ENCODE measurements around the gene GTPBP4.
A peak's percentile ranks its signal among the peaks of the same experiment; 100 is the strongest.
"Not testable (repeated sequence)": the region's sequence is repeated elsewhere in the genome, so short reads cannot be mapped to it uniquely, and the experiment has no call there.

GTPBP4 gene

DNA sequence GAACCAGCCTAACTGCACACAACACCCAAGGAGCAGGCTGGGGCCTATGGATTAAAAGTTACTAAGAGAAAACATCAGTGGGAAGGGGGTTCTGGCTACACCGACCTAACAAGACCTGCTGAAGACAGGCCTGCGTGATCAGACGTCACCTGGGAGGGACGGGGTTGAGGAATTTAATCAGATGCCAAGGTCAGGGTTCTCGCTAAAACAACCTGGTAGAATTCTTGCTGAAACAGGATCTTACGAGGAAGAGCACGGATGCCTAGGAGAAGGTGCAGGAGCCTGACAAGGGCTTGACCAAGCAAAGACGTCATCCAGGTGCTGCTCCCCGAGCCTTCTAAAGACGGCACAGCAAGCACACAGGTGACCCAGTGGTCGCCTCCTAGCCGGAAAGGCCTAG is 35.9 kb downstream of the GTPBP4 start:
- DNase-seq (ENCODE audit: low read depth in 2 of 2) = no peak

DNA sequence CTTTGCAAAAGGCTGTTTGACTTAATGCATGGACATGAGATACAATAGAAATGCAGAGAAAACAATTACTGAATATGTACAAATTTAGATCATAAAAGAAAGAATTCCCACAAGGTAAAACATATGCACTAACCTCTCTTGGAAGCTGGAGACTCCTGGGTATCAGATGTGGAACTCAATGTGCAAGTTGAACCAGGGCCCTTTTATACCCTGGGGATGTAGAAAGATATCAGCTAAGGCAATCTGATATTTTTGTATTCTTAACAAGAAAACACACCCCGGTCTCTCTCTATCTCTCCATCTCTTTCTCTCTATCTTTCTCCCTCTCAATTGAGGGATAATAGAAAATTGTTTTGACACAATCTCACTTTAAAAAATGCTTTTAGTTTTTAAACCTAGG is 37.4 kb downstream of the GTPBP4 start, which contains the start of gene IDI2:
IDI2 (minus strand) TSS at position 177 of the 400 bp plus-strand sequence. CDS start 1,136 bp downstream, outside the sequence.
- no peak for DNase-seq (ENCODE audit: low read depth in 2 of 2)

DNA sequence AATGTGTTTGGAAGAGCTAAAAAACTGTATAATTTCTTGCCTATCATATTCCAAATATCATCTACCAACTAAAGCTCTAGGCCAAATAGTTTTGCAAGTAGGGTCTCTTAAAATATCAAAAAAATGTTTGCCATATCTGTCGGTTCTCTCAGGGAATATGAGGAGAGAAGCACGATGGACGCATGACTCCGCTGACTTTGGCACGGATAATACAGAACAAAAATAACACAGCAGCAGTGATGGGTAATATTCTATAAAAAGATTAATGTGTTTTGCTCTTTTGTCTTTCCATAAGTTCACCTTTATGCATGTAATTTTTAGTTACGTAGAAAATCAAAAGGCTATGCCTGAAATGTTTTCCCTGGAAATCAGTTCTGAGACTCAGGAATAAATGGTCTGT is 38.3 kb downstream of the GTPBP4 start:
- no peak for DNase-seq (ENCODE audit: low read depth in 2 of 2)

DNA sequence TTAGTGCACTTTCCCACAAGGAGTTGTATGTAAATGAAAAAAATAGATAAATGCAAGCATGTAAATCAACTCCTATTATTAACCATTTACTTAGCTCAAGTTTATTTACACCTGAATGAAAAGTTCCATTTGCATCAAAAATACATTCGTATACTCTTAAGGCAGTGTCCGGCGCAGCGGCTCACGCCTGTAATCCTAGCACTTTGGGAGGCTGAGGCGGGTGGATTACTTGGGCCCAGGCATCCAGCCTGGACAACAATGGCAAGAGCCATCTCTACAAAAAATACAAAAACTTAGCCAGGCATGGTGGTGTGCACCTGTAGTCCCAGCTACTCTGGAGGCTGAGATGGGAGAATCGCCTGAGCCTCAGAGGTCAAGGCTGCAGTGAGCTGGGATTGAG is 41.6 kb downstream of the GTPBP4 start:
- DNase-seq (ENCODE audit: low read depth in 2 of 2) = no peak

DNA sequence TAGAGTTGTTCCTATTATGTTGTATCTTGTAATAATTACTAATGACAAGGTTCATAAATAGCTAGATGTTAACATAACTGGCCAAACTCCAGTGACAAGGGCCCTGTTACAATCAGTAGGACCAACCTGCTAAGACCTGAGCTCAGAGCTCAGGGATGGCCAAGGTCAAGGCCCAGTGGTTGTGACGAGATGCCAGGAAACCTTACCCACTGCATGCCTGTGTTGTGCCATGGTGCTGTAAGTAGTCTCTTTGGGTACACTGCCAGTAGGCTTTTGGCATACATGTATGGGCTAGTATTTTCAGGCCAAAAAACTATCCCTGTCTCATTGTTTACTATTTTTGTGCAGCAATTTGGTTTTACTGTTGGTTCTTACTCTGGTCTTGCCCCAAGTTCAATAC is 45.4 kb downstream of the GTPBP4 start:
- no peak for DNase-seq (ENCODE audit: low read depth in 2 of 2)

DNA sequence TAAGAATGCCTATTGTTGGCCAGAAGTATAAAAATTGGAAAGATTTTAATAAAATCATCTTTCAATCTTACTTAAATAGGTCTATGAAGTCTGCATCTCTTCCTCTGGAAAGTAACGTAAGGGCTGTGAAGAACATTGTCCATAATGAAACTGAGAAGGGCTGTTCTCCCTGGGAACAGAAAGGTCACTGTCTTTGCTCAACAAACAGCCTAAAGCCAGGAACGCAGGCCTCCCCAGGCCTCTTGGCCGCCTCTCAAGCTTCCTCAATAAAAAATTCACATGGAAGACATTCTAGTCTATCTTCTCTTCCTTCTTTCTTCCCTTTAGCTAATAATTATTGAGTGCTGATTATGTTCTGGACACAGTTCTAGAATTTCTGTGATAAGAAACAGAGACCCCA is 46.5 kb downstream of the GTPBP4 start:
- DNase-seq (ENCODE audit: low read depth in 2 of 2) = no peak

DNA sequence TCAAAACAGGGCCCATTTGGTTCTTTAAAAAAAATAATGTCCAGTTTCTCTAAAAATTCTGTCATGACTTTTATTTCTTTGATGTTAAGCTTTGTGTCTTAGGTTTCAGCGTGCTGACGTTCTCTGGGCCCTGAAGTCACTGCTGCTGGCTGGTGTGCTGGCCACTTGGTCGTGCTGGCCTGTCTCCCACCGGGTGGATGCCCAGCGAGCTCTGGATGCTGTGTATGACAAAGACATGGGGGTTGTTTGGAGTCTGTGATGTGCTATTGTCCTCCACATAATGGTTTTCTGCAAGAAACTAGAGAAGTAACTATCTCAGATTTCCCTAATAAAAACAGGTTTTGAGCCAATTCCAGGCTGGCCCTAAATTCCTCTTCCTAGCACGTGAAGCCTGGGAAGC is 47.0 kb downstream of the GTPBP4 start:
- DNase-seq (ENCODE audit: low read depth in 2 of 2) = no peak

DNA sequence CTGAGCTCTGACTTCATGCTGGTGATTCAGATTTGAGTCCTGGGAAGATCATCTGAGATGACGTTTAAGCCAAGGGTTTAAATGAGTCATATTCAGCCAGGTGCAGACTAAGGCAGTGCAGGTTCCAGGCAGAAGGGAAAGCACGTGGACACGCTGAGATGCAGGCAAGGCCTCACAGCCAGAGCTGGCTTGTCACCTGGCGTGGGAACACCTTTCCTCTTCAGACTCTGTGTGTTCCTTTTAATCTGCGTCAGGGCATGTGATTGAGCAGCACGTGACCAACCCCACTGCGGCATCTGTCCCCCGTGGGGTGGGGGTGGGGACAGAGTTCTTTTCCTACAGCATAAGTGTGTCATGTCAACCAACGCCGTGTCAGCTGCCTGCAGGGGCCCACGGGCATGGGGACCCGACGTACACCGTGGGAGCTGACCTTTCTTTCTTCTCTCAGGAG is 48.1 kb downstream of the GTPBP4 start:
- no peak for DNase-seq (ENCODE audit: low read depth in 2 of 2)

DNA sequence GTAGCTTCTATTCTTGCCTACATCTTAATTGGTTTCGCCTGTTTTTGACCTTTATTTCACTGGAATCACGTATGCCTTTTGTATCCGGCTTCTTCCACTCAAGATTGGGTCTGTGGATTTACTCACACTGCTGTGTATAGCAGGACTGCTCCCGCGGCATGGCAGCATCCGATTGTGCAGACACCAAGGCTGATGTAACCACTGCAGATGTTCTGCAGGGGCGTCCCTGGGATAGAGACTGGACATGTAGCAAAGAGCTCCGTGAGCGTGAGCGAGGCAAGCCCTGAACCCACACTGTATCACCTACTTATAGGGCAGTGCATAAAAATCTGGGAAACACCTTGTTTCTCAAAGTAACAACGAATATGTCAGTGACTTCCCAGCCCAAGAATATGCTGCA is 48.9 kb downstream of the GTPBP4 start:
- no peak for DNase-seq (ENCODE audit: low read depth in 2 of 2)

DNA sequence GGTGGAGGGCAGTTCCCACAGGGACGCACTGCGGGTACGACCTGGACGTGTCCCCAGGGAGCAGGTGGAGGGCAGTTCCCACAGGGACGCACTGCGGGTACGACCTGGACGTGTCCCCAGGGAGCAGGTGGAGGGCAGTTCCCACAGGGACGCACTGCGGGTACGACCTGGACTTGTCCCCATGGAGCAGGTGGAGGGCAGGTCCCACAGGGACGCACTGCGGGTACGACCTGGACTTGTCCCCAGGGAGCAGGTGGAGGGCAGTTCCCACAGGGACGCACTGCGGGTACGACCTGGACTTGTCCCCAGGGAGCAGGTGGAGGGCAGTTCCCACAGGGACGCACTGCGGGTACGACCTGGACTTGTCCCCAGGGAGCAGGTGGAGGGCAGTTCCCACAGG is 50.5 kb downstream of the GTPBP4 start:
- DNase-seq (ENCODE audit: low read depth in 2 of 2) = not testable (repeated sequence)

DNA sequence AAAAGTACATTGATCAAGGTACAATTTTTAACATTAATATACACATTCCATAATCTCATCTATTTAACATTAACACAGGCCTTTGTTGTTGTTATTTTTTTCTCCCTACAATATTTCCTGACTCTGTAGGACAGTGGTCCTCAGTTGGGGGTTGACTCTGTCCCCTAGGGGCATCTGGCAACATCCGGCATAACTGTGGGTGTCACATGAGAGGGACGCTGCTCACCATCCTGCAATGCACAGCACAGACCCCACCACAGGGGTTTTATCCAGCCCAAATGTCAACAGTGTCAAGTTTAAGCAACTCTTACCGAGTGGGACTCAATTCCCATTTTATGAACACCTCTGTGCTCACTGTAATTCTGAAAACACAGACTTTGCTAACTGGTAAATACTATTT is 51.9 kb downstream of the GTPBP4 start:
- no peak for DNase-seq (ENCODE audit: low read depth in 2 of 2)

DNA sequence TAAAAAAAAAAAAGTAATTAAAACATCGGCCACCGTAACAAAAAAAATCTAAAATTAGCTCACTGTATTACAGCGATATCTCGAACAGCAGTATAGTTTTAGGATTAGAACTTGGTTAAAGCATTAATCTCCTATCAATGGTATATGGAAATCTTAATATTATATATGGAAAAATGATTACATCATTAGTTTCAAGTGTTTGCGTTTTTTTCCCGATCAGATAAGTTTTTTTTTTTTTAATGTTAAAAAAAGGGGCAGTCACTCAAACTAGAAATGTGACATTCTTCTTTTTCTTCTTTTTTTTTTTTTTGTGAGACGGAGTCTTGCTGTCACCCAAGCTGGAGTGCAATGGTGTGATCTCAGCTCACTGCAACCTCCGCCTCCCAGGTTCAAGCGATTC is 53.3 kb downstream of the GTPBP4 start:
- DNase-seq (ENCODE audit: low read depth in 2 of 2) = no peak

DNA sequence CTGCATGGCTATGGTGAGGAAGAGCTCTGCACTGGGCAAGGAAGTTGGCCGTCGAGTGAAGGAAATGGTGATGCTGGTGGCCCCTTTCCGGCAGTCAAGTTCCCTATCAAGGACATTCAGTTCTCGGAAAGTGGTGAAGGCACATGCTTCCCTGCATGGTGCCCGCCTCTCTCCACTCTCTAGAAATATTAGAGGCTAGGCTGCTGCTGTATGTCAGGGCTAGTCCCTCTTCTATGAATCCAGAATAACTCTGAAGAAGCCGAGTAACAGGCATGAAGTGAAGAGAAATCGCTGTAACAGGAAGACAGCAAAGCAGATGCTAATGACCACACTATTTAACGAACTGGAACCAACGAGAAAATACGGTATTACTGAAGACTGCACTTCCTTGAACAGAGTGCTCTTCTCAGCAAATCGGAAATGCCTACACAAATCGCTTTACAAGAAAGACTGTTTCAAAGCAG is 55.3 kb downstream of the GTPBP4 start:
- DNase-seq (ENCODE audit: low read depth in 2 of 2) = no peak

DNA sequence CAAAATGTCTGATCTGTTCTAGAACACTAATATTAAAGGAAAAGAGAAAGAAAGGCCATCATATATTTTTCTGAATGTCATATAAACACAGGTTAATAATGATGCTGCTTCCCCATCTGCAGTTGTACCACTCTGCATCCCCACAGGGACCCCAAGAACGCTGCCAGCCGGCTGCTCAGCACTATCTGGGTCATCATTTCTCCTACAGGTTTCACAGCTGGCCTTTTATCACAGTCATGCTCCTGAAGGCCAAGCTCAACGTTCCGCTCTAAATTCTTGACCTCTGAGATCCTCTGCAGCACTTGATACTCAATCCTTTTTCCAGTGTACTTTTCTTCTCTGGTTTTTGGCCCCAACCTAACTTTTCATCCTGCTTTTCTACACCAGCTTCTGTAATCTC is 55.9 kb downstream of the GTPBP4 start:
- DNase-seq (ENCODE audit: low read depth in 2 of 2) = no peak

DNA sequence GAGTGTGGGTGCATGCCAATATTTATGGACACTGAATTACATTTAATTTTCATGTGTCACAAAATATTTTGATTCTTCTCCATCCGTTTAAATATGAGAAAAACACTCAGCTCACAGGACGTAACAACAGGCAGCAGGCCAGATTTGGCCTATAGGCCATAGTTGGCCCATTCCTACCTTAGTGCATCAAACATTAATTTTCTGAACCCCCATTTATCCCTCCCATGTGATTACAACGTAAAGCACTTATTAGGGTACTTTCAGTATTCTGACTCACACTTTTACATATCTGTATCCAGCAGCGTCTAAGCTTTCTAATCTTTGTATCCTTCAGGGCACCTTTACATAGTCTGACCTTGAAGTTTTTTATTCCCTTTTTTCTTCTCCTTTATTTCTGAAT is 56.7 kb downstream of the GTPBP4 start:
- DNase-seq (ENCODE audit: low read depth in 2 of 2) = no peak

DNA sequence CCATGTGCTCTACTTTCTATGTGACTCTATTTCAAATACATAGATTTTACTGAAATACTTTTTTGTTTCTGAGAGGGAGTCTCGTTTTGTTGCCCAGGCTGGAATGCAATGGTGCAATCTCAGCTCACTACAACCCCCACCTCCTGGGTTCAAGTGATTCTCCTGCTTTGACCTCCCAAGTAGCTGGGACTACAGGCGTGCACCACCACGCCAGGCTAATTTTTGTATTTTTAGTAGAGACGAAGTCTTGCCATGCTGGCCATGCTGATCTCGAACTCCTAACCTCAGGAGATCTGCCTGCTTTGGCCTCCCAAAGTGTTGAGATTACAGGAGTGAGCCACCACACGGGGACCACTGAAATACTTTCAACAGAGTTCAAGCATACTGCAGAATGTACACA is 57.2 kb downstream of the GTPBP4 start:
- no peak for DNase-seq (ENCODE audit: low read depth in 2 of 2)

DNA sequence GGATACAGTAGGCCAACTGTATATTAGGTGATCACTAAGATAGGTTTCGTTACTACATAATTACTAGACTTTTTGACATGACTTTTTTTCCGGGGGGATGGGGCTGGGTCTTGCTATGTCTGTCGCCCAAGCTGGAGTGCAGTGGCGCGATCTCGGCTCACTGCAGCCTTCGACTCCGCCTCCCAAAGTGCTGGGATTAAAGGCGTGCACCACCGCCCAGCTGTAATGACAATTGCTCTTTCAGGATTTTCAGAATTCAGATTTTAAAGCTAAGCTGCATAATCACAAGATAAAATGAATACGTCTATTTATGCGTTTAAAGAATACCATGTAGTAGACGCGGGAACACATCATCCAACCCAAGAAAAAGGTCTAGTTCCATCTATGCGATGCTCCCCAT is 59.7 kb downstream of the GTPBP4 start:
- DNase-seq (ENCODE audit: low read depth in 2 of 2) = no peak

DNA sequence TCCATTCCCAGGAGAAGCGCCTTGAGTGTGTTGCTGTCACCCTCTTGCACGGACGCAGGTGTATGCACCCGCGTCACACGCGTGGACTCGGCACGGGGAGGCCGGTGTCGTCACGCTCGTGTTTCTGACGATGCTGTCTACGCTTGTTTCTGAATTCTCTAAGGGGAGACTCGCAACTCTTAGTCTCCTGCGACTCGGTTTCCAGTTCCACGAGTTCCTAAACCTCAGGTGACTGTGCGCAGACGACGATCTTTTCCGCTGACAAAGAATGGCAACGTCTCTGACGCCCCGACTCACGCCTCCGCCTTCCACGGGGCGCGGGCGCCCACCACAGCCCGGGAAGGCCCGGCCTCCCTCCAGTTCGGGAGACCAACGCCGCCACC is 60.1 kb downstream of the GTPBP4 start:
- DNase-seq (ENCODE audit: low read depth in 2 of 2) = peak in 1 of 2 donors; percentile 59

DNA sequence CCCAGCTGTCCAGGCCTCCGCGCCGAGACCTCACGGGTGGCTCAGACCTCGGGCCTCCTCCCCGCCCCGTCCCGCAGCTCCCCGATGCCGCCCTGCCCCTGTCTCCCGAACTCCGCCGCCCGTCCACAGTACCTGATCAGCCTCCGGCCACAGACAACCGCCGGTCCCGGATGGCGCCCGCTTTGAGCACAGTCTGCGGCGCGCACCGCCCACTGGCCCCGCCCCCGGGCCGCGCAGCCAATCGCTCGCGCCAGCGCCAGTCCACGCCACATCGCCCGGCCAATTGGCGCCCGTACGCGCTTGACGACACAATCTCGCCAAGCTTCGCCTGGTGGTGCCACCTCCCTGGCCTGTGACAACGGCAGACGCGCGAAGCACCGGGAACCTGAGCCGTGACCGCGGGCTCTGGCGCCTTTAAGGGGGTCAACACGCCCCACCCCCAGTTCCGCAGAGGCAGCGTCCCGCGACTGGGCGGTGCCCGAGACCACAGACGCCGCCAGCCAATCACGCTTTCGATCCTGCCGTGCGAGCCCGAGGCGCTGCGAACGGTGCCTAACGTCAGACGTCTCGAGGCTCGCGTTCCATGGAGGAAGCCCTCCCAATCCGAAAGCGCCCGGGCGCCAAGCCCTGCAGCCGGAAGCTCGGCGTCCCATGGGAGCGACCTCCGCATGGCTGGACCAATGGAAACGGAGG is 60.6 kb downstream of the GTPBP4 start, which contains the start of gene IDI1:
IDI1 (minus strand) TSS at position 388 of the 693 bp plus-strand sequence; CDS start at position 272, 116 bp downstream.
- DNase-seq (ENCODE audit: low read depth in 2 of 2) = peak; percentile 93 to 94

DNA sequence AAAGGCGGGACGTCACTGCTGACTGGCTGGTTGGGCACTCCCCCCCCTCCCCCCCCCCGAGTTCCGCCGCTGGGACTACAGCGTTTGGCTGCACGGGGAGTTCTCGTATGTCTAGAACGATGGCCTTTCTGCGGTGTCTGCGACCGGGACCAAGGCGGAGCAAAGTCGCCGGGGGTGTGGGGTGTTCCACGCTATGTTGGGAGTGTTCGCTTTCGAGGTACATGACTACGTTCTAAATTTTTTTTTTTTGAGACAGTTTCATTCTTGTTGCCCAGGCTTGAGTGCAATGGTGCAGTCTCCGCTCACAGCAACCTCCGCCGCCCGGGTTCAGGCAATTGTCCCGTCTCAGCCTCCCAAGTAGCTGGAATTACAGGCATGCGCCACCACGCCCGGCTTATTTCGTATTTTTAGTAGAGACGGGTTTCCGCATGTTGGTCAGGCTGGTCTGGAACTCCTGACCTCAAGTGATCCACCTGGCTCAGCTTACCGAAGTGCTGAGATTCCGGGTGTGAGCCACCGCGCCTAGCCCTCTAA is 61.3 kb downstream of the GTPBP4 start:
- DNase-seq (ENCODE audit: low read depth in 2 of 2) = no peak

DNA sequence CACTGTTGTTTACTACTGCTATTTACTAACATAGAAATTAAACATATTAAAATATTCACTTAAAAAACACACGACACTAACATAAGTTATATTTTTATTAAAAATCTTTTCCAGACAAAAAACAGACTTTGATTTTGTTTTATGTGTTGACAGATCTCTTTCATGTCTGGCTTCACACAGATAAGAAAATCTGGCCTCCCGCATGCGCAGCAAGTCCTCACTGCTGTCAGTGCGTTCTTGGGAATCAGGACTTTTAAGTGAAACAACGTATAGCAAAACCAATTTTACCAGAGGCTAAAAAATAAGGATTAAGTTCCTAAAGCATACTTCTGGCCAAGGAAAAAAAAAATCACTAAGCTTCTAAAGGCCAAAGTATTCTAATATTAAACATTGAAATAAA is 61.9 kb downstream of the GTPBP4 start:
- no peak for DNase-seq (ENCODE audit: low read depth in 2 of 2)

DNA sequence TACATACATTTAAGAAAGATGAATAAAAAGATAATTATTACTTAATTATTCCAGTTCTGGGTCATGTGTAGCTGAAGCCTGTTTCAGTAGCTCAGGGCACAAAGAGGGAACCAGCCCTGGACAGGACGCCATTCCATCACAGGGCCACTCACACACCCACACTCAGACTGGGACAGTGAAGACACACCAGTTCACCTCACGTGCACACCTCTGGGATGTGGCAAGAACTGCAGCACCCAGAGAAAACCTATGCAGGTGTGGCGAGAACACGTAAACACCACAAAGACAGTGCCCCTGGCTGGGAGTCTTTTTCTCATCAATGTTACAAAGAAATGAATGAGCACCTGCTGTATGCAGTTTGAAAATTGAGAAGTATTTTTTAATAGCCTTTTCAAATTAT is 62.3 kb downstream of the GTPBP4 start:
- no peak for DNase-seq (ENCODE audit: low read depth in 2 of 2)

DNA sequence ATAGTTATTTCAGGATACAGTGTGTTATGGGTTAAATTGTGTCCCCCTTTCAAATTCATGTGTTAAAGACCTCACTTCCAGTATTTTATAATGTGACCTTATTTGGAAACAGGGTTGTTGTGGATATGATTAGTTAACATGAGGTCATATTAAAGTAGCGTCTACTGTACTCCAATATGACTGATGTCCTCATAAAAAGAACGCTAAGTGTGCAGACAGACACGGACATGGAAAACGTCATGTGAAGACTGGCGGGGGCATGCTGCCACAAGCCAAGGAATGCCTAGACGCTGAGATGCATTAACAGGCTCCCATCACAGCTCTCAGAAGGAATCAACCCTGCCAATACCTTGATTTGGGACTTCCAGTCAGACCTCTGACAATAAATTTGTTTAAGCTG is 66.5 kb downstream of the GTPBP4 start:
- no peak for DNase-seq (ENCODE audit: low read depth in 2 of 2)
